ENCODE data around the gene RHD.
"Not testable (repeated sequence)": the region's sequence is repeated elsewhere in the genome, so short reads cannot be mapped to it uniquely, and the experiment has no call there.

The RHD gene

GRCh38 chr1:25308168-25308567 lies 35.9 kb downstream of the RHD start:
- not testable (repeated sequence) for DNase-seq (ENCODE audit: low read depth in 2 of 2)

DNA sequence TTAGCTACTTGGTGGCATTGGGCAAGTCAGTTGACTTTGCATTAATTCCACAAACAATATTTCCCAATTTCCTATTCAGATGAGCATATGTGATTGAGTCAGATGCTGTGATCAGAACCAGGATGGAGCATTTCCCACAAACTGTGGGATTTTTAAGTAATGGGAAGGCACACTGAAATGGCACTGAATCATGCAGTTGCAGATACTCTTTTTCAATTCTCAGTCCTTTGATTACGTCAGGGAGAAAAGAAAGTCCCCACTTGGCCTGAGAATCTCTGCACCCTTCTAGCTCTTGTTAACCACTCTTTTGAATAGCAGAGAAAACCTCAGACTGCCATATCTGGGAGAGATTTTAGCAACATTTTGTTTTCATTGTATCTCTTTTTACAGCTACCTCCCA lies 36.8 kb downstream of the RHD start:
- not testable (repeated sequence) for DNase-seq (ENCODE audit: low read depth in 2 of 2)

DNA sequence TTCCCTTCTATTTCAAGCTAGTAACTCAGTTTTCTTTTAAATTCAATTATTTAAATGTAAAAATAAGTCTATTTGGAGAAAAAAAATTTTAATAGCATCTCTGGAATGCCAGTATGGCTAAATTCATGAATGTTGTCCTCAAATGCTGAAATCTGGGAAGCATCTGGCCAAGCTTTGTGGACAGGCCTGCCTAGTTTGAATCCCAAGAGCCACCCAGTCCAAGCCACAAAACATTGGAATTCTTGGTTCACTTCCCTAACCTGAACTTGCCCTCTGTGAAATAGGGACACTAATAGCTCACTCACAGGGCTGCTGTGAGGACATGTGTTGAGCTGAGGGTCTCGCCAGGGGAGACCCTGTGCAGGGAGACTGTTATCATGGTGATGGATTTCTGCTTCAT lies 37.2 kb downstream of the RHD start:
- not testable (repeated sequence) for DNase-seq (ENCODE audit: low read depth in 2 of 2)

GRCh38 chr1:25312806-25313470 lies 40.6 kb downstream of the RHD start:
- not testable (repeated sequence) for DNase-seq (ENCODE audit: low read depth in 2 of 2)

DNA sequence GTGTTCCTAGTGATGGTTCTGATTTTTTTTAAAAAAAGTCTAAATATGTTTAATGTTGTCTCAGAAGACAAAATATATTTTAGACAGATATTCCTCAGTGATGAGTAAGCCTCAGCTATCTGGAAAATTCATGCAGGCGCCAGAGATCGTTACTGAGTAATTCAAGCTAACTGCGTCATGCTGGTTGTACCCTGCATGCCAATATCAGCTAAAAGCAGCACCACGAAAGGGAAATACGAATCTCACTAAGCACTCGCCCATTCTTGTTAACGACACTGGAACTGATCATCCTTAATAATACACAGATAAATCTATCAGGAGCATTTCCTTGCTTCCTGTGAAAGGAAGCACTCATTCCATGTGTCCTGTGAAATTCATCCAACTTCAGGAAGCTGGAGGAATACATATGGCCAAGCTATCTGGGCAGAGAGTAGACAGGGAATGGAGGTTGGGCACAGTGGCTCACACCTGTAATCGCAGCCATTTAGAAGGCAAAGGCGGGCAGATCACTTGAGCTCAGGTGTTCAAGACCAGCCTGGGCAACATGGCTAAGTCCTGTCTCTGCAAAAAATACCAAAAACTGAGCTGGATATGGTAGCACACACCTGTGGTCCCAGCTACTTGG lies 48.1 kb downstream of the RHD start:
- DNase-seq (ENCODE audit: low read depth in 2 of 2): not testable (repeated sequence)

DNA sequence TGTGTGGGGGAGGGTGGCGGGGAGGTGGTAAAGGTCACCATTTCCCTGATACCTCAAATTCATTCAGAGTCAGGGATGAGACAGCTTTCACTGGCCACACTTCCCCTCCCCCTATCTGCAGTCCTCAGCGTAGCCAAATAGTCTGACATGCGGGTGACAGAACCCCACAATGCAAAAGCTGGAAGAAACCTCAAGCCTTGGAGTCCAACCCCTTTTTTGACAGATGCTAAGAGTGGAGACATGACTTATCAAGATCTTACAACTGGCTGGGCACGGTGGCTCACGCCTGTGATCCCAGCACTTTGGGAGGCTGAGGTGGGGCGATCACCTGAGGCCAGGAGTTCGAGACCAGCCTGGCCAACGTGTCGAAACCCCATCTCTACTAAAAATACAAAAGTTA lies 49.8 kb downstream of the RHD start:
- not testable (repeated sequence) for DNase-seq (ENCODE audit: low read depth in 2 of 2)

- not testable (repeated sequence) for DNase-seq (ENCODE audit: low read depth in 2 of 2)
Observed at GRCh38 chr1:25324407-25324806, 52.1 kb downstream of the RHD start.

DNA sequence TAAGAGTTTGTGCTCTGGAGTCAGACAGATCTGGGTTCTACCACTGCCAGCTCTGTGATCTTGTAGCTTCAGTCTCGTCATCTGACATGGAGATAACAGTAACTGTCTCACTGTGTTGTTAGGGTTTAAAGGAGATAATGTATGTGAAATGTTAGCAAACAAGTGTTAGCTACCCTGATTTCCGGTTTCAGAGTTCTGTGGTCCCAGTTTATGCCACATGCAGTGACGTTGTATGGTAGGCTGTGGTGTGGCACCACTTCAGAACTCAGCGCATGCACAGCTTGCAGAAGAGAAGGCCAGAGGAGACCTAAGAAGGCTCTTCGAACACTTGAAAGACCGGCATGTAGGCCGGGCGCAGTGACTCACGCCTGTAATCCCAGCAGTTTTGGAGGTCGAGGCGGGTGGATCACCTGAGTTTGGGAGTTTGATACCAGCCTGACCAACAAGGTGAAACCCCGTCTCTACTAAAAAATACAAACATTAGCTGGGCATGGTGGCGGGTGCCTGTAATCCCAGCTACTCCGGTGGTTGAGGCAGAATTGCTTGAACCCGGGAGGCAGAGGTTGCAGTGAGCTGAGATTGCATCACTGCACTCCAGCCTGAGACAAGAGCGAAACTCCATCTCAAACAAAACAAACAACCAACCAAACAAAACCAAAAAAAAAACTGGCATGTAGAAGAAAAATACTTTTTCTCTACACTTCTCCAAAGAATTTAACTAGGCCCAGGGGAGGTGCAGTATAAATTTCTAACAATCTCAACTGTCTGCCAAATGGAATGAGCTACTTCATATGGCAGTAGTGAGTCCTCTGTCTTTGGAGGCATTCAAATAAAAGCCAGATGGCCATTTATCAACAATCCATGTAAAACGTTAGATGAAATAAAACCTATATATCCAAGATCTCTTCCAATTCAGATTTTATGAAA lies 55.8 kb downstream of the RHD start:
- not testable (repeated sequence) for DNase-seq (ENCODE audit: low read depth in 2 of 2)

DNA sequence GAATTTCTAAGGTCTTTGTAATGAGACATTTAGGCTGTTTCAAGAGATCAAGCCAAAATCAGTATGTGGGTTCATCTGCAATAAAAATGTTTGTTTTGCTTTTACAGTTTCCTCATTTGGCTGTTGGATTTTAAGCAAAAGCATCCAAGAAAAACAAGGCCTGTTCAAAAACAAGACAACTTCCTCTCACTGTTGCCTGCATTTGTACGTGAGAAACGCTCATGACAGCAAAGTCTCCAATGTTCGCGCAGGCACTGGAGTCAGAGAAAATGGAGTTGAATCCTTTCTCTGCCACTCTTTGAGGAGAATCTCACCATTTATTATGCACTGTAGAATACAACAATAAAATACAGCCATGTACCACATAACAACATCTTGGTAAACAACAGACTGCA lies 56.5 kb downstream of the RHD start:
- DNase-seq (ENCODE audit: low read depth in 2 of 2): not testable (repeated sequence)

- not testable (repeated sequence) for DNase-seq (ENCODE audit: low read depth in 2 of 2)
Observed at GRCh38 chr1:25329336-25329735, 57.0 kb downstream of the RHD start.

DNA sequence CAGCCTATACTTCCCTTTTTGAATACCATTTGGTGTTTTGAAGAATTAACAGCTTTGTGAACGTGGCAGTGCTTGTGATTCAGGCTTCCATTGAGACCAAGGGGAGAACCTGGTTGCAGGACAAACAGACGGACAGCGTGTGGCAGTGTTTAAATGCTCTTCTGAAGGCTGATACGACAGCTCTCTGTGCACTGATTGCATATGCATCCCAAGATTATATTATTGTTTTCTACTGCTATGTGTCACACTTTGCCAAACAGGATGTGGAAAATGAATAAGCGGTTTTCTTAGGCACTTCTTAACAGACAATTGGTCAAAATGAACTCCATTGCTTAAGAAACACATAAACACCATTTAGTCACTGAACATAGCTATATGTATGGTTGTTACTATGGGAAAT lies 57.6 kb downstream of the RHD start:
- not testable (repeated sequence) for DNase-seq (ENCODE audit: low read depth in 2 of 2)

- peak in 1 of 2 donors; percentile 17 for DNase-seq (ENCODE audit: low read depth in 2 of 2)
Observed at GRCh38 chr1:25336922-25337354, 64.6 kb downstream of the RHD start.

- DNase-seq (ENCODE audit: low read depth in 2 of 2): peak in 1 of 2 donors; percentile 3
Observed at GRCh38 chr1:25337483-25338187, 65.3 kb downstream of the RHD start.

DNA sequence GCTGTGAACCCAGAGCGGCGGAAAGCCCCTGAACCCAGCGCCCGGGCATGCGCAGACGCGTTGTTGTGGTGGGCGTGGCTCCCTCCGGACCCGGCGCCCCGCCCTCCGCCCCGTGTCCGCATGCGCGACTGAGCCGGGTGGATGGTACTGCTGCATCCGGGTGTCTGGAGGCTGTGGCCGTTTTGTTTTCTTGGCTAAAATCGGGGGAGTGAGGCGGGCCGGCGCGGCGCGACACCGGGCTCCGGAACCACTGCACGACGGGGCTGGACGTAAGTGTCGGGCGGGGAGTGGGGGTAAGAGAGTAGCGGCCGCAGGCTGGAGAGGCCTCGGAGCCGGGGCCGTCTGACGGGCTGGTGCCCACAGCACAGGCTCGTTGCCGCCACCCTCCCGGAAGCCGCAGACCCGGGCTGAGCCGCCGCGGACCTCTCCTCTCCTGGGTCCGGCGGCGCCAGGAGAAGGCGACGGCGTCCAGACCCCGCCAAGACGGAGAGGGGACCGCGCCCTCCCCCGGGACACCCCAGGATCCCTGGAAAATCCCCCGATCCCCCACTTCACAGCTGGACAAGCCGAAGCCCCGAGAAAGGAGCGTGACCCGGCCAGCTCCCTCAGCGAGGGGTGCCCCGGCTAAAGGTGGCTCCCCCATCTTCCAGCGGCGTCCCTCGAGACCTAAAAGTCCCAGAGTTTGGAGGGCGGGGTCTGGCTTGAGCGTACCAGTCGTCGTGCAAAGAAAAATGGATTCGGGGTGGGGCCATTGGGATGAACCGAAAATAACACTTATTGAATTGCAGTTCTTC lies 66.1 kb downstream of the RHD start, which contains the start of gene TMEM50A:
TMEM50A (plus strand) TSS at position 147 of the 794 bp plus-strand sequence. CDS start 2,153 bp downstream, outside the sequence.
- DNase-seq (ENCODE audit: low read depth in 2 of 2): peak; percentile 85 to 86

DNA sequence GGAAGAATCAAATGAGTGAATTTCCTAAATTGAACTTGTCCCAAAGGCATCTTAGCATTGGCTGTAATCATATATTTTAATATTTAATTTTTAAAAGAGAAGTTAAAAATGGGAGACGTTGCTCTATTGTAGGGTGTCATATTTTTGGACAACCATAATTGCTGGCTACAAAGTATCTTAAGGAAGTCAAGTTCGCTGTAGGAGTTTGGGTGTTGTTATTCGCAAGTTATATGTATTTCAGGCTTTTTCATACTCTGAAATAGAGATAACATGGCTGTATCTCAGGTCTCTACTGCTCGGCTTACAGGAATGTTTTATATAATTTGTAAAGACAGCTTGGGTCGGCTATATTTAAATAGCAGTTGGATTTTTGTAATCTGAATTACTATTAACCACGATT lies 66.7 kb downstream of the RHD start:
- no peak for DNase-seq (ENCODE audit: low read depth in 2 of 2)

GRCh38 chr1:25341746-25342145 lies 69.4 kb downstream of the RHD start:
- no peak for DNase-seq (ENCODE audit: low read depth in 2 of 2)

DNA sequence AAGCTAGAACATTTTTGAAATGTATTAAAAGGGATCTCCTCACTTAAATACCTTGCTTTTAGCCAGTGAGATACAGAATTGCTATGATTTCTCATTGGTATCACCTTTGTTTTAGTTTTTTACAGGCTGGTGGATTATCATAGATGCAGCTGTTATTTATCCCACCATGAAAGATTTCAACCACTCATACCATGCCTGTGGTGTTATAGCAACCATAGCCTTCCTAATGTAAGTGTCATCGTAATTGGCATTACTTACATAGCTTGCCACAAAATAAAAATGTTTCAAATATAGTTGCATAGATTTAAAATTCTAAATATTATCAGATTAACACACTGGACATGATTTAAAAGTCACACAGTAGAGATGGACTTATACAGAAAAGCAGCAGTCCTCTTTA lies 70.5 kb downstream of the RHD start:
- DNase-seq (ENCODE audit: low read depth in 2 of 2): no peak

GRCh38 chr1:25343872-25344271 lies 71.6 kb downstream of the RHD start:
- no peak for DNase-seq (ENCODE audit: low read depth in 2 of 2)

- DNase-seq (ENCODE audit: low read depth in 2 of 2): no peak
Observed at GRCh38 chr1:25347556-25347955, 75.2 kb downstream of the RHD start.

DNA sequence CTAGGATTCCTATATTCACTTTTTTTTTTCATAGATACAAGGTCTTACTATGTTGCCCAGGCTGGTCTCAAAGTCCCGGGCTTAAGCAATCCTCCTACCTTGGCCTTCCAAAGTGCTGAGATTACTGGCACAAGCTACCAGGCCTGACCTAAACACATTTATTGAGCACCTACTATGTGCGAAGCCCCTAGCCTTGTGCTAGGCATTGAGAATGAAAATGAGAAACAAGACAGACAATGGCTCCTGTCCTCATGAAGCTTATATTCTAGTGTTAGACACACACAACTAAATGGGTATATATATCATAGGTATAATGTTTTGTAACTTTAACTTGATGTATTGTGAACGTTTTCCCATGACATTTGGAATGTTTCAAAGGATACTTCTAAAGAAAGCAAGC lies 77.3 kb downstream of the RHD start:
- DNase-seq (ENCODE audit: low read depth in 2 of 2): no peak

All from stimulated activated CD8-positive, alpha-beta memory T cell treated with anti-CD3 and anti-CD28 coated beads, Interleukin-2, amount 100 ng/mL, for 48 hours (primary cell).